OCI-LY7 (cell line): ENCODE results near the gene LRBA. TPM values are rescaled to one million over a fixed set of nuclear protein-coding genes. Genes with fewer than 3 reads are reported as not detected.

Experiments used
- BruUV-seq: library from RNA; stranded (reverse); fragments of 400-500 nt; replicated peaks from 2 replicates; lab custom pipeline; 2021; lab: Mats Ljungman, UMichigan
- CTCF ChIA-PET: fragments of 300-600 bp; sonication (Branson Sonifier 250); formaldehyde crosslinking; loops from one replicate; lab custom pipeline; 2022; ENCODE audit warnings: antibody characterized with exemption; ENCODE audit not compliant: unreplicated experiment; lab: Charles Lee
- POLR2A ChIA-PET: fragments of 300-600 bp; sonication (Branson Sonifier 250); formaldehyde crosslinking; loops from one replicate; lab custom pipeline; 2022; ENCODE audit warnings: antibody characterized with exemption; lab: Charles Lee
- DNase-seq: peaks from one replicate; pipeline ENCODE4 v3.0.0-alpha.2; 2015; ENCODE audit warnings: low spot score
- H2AFZ ChIP-seq: fragments of 200-600 bp; sonication (generic), shearing (Covaris generic); 2 replicates; pipeline ENCODE4 v1.6.1; 2014; ENCODE audit warnings: mild to moderate bottlenecking, antibody characterized with exemption, low read length, moderate library complexity
- H3K27ac ChIP-seq: fragments of 200-600 bp; sonication (generic); 2 replicates; pipeline ENCODE4 v1.5.1; 2014; ENCODE audit warnings: mixed run types, low read depth, mild to moderate bottlenecking, moderate library complexity, low read length, inconsistent platforms; ENCODE audit not compliant: poor library complexity, severe bottlenecking
- H3K36me3 ChIP-seq: fragments of 200-600 bp; sonication (generic); 2 replicates; pipeline ENCODE4 v1.6.1; 2014; ENCODE audit warnings: mild to moderate bottlenecking, antibody characterized with exemption, low read length, moderate library complexity, mixed read lengths; ENCODE audit not compliant: insufficient read depth
- H3K4me1 ChIP-seq: fragments of 200-600 bp; sonication (generic); 2 replicates; pipeline ENCODE4 v1.5.1; 2014; ENCODE audit warnings: mild to moderate bottlenecking, low read length; ENCODE audit not compliant: insufficient read depth, poor library complexity, severe bottlenecking
- H3K4me2 ChIP-seq: fragments of 200-600 bp; sonication (generic); 2 replicates; pipeline ENCODE4 v1.6.1; 2014; ENCODE audit warnings: mild to moderate bottlenecking, low read length
- H3K4me3 ChIP-seq: fragments of 200-600 bp; sonication (generic); 2 replicates; pipeline ENCODE4 v1.5.1; 2014; ENCODE audit warnings: mild to moderate bottlenecking, low read depth, low read length; ENCODE audit not compliant: poor library complexity, severe bottlenecking
- H3K79me2 ChIP-seq: fragments of 200-600 bp; sonication (generic); 2 replicates; pipeline ENCODE4 v1.6.1; 2016; ENCODE audit warnings: low read depth, mild to moderate bottlenecking, low read length, moderate library complexity, mixed read lengths; ENCODE audit not compliant: insufficient read depth
- H3K9me2 ChIP-seq: fragments of 200-600 bp; sonication (generic); 2 replicates; pipeline ENCODE4 v1.6.1; 2016; ENCODE audit warnings: mild to moderate bottlenecking, low read length, mixed read lengths; ENCODE audit not compliant: insufficient read depth
- H3K9me3 ChIP-seq: fragments of 200-600 bp; sonication (generic); 2 replicates; pipeline ENCODE4 v1.6.1; 2014; ENCODE audit warnings: mild to moderate bottlenecking, mixed run types, low read length, mixed read lengths
- H4K20me1 ChIP-seq: fragments of 200-600 bp; sonication (generic); 2 replicates; pipeline ENCODE4 v1.6.1; 2014; ENCODE audit warnings: mild to moderate bottlenecking, antibody characterized with exemption, low read length, moderate library complexity, mixed read lengths; ENCODE audit not compliant: insufficient read depth
- EZH2phosphoT487 ChIP-seq: fragments of 200-600 bp; sonication (generic); IDR thresholded peaks from 2 replicates; pipeline ENCODE4 v1.6.1; 2018; ENCODE audit warnings: low read depth, borderline replicate concordance, mild to moderate bottlenecking, mixed run types, antibody characterized with exemption, low read length, moderate library complexity, mixed read lengths
- intact Hi-C: fragments of 100-400 bp; cut with micrococcal nuclease; formaldehyde crosslinking; loops from one replicate; pipeline ENCODE4 v1.10.0; 2022; ENCODE audit not compliant: unreplicated experiment
- total RNA-seq, 2 experiments: library from RNA; depleted of rRNA in 1 of 2; stranded (reverse); fragments of >200 nt in 1 of 2; shearing (Covaris generic) in 1 of 2; gene quantifications; 2 replicates each; pipeline ENCODE4 v1.2.3, GENCODE V29; 2014 to 2022
- TF ChIP-seq, protein P1 (sequence below): fragments of 200-600 bp; sonication (generic); conservative IDR thresholded peaks from 2 replicates; pipeline ENCODE4 v1.5.1; 2014; ENCODE audit warnings: mild to moderate bottlenecking, antibody characterized with exemption, low read length, moderate library complexity, mixed read lengths

LRBA gene
- total RNA-seq, 2 experiments from 2014 or later, result 60.4 to 66.7 TPM

- Histone ChIP-seq H3K9me2 (no peaks in the 10 kb centered on the region), H3K27ac (no peak overlapping the region), H3K36me3 (peaks cover 82% of the 10 kb centered on the region), H3K9me3 (peaks cover 14% of the 10 kb centered on the region; the same call in 1 of the 2 replicates), H2AFZ (no peak overlapping the region), H3K79me2 (no peaks in the 10 kb centered on the region), H3K4me3 (no peak overlapping the region), H3K4me2 (no peak overlapping the region), H4K20me1 (no peaks in the 10 kb centered on the region), H3K4me1 (no peaks in the 10 kb centered on the region)
- no peak for DNase-seq
- ChIA-PET CTCF (no interaction called here), POLR2A (interaction anchor here (0.7 kb wide), 1 partner anchor 652 kb away, joined by 3 read pairs; no protein-coding TSS in a partner anchor)
- TF ChIP-seq, protein P1, sequence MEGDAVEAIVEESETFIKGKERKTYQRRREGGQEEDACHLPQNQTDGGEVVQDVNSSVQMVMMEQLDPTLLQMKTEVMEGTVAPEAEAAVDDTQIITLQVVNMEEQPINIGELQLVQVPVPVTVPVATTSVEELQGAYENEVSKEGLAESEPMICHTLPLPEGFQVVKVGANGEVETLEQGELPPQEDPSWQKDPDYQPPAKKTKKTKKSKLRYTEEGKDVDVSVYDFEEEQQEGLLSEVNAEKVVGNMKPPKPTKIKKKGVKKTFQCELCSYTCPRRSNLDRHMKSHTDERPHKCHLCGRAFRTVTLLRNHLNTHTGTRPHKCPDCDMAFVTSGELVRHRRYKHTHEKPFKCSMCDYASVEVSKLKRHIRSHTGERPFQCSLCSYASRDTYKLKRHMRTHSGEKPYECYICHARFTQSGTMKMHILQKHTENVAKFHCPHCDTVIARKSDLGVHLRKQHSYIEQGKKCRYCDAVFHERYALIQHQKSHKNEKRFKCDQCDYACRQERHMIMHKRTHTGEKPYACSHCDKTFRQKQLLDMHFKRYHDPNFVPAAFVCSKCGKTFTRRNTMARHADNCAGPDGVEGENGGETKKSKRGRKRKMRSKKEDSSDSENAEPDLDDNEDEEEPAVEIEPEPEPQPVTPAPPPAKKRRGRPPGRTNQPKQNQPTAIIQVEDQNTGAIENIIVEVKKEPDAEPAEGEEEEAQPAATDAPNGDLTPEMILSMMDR, result no peak
- no peak for TF ChIP-seq EZH2phosphoT487
- no TSS peak for BruUV-seq
- intact Hi-C loops, result no loop called here
These were observed 103.8 kb downstream of the LRBA start for GRCh38 chr4:150911326-150911725.

- no peaks in the 10 kb centered on the region for H4K20me1 ChIP-seq
- ChIA-PET CTCF (no interaction called here), POLR2A (interaction anchor here (1.2 kb wide), 1 partner anchor 11 kb away, joined by 5 read pairs; no protein-coding TSS in a partner anchor)
- no peaks in the 10 kb centered on the region for H3K4me1 ChIP-seq
- intact Hi-C loops, result no loop called here
- no peak for DNase-seq
- H3K27ac ChIP-seq, result no peak overlapping the region
- peaks cover 14% of the 10 kb centered on the region; the same call in 1 of the 2 replicates for H3K9me3 ChIP-seq
- no peaks in the 10 kb centered on the region for H3K9me2 ChIP-seq
- no peak overlapping the region for H3K4me2 ChIP-seq
- no peak overlapping the region for H2AFZ ChIP-seq
- H3K79me2 ChIP-seq, result no peaks in the 10 kb centered on the region
- TF ChIP-seq EZH2phosphoT487, result no peak
- TF ChIP-seq, protein P1, result no peak
- H3K4me3 ChIP-seq, result no peak overlapping the region
- peaks cover 71% of the 10 kb centered on the region for H3K36me3 ChIP-seq
- BruUV-seq, result no TSS peak
These were observed 106.0 kb downstream of the LRBA start for GRCh38 chr4:150909116-150909515.

DNA sequence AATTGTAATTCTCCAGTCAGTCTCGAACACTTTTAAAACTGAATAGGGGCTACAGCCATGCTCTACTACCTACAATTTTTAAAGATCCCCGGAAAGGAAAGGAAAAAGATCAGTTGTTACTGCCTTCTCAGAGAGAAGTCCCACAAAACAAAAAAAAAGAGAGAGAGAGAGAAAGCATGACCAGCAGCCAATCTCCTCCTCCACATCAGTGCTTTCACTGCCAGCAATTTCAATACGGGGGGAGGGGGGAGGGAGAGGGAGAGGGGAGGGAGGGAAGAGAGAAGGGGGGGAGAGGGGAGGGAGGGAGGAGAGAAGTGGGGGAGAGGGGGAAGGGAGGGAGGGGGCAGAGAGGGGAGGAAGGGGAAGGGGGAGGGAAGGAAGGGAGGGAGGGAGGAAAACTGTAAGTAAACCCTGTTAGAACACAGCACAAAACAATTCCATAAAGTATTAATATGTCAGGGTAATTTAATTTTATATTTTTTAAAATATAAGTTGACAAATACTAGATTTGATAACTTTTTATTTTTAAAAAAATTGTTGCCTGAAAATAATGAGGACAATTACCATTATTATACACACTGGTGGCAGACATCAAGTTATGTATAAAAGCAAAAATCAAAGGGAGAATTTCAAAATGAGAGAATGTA is 108.0 kb downstream of the LRBA start:
- H3K9me3 ChIP-seq, result peaks cover 13% of the 10 kb centered on the region; the same call in 1 of the 2 replicates
- H3K27ac ChIP-seq, result no peak overlapping the region
- ChIA-PET CTCF (no interaction called here), POLR2A (no interaction called here)
- no peaks in the 10 kb centered on the region for H3K4me1 ChIP-seq
- intact Hi-C loops, result no loop called here
- H4K20me1 ChIP-seq, result no peaks in the 10 kb centered on the region
- DNase-seq, result no peak
- H3K79me2 ChIP-seq, result no peaks in the 10 kb centered on the region
- H3K36me3 ChIP-seq, result peaks cover 69% of the 10 kb centered on the region
- no peak overlapping the region for H3K4me3 ChIP-seq
- H3K9me2 ChIP-seq, result no peaks in the 10 kb centered on the region
- no peak overlapping the region for H3K4me2 ChIP-seq
- TF ChIP-seq, protein P1, result no peak
- no peak for TF ChIP-seq EZH2phosphoT487
- H2AFZ ChIP-seq, result no peak overlapping the region
- BruUV-seq, result no TSS peak
